SK-N-SH (cell line): Measurements from ENCODE around the gene ZNF689. TPM values are rescaled to one million over a fixed set of nuclear protein-coding genes. Genes with fewer than 3 reads are reported as not detected.

Experiments used
- CTCF ChIA-PET: fragments of 300-600, 350-600 bp; formaldehyde crosslinking; extraction: SDS; loops from one replicate; lab custom pipeline; 2021; lab: Yijun Ruan, JAX
- POLR2A ChIA-PET: fragments of 350-600 bp; sonication (Branson Sonifier 250); formaldehyde crosslinking; extraction: SDS; loops from one replicate; lab custom pipeline; 2020; ENCODE audit warnings: antibody characterized with exemption, inconsistent platforms; lab: Yijun Ruan, JAX
- DNase-seq: peaks from one replicate; pipeline ENCODE4 v3.0.0; 2012
- H2AFZ ChIP-seq: fragments of 200-600 bp; sonication (generic); 2 replicates; pipeline ENCODE4 v1.8.1; 2016; ENCODE audit warnings: antibody characterized with exemption, mild to moderate bottlenecking, low read depth
- H3F3A ChIP-seq: fragments of 200-600 bp; sonication (generic); replicated peaks from 2 replicates; pipeline ENCODE3; 2016; ENCODE audit warnings: antibody characterized with exemption, mild to moderate bottlenecking; ENCODE audit not compliant: insufficient read depth
- H3K27ac ChIP-seq, 2 experiments: fragments of 200-500 bp in 1 of 2; fragments of 200-600 bp in 1 of 2; sonication (Bioruptor generic) in 1 of 2; sonication (generic), shearing (Covaris generic) in 1 of 2; 2 replicates each; pipeline versions ENCODE4 v1.5.1 to v1.6.1; 2014 to 2016; ENCODE audit warnings: low read depth in 2 of 2, inconsistent platforms in 1 of 2, low read length in 1 of 2, mild to moderate bottlenecking in 1 of 2, mixed read lengths in 1 of 2
- H3K27me3 ChIP-seq: fragments of 200-600 bp; sonication (generic), shearing (Covaris generic); 2 replicates; pipeline ENCODE4 v1.6.1; 2016; ENCODE audit warnings: mixed run types; ENCODE audit not compliant: insufficient read depth
- H3K36me3 ChIP-seq, 2 experiments: fragments of 200-500 bp in 1 of 2; fragments of 200-600 bp in 1 of 2; sonication (Bioruptor generic) in 1 of 2; sonication (generic) in 1 of 2; replicated peaks in 1 of 2; 2 replicates each; pipeline versions ENCODE3 to v1.5.1; 2014 to 2016; ENCODE audit warnings: low read length in 1 of 2, mild to moderate bottlenecking in 1 of 2; ENCODE audit not compliant: insufficient read depth in 2 of 2, control insufficient read depth in 1 of 2
- H3K4me1 ChIP-seq, 2 experiments: fragments of 200-500 bp in 1 of 2; fragments of 200-600 bp in 1 of 2; sonication (Bioruptor generic) in 1 of 2; sonication (generic), shearing (Covaris generic) in 1 of 2; 2 replicates each; pipeline versions ENCODE4 v1.5.1 to v1.6.1; 2014 to 2016; ENCODE audit warnings: low read depth in 1 of 2, low read length in 1 of 2, mixed run types in 1 of 2; ENCODE audit not compliant: insufficient read depth in 2 of 2, control insufficient read depth in 1 of 2
- H3K4me2 ChIP-seq: fragments of 200-600 bp; sonication (generic), shearing (Covaris generic); 2 replicates; pipeline ENCODE4 v1.6.1; 2017; ENCODE audit warnings: mixed run types
- H3K4me3 ChIP-seq, 2 experiments: fragments of 200-500 bp in 1 of 2; fragments of 200-600 bp in 1 of 2; sonication (Bioruptor generic) in 1 of 2; sonication (generic), shearing (Covaris generic) in 1 of 2; 2 replicates each; pipeline versions ENCODE4 v1.5.1 to v1.8.1; 2014 to 2016; ENCODE audit warnings: low read depth in 2 of 2, inconsistent platforms in 1 of 2, low read length in 1 of 2, mild to moderate bottlenecking in 1 of 2, mixed read lengths in 1 of 2, moderate library complexity in 1 of 2
- H3K79me2 ChIP-seq: fragments of 200-600 bp; sonication (generic); 2 replicates; pipeline ENCODE4 v1.8.1; 2017; ENCODE audit warnings: mild to moderate bottlenecking; ENCODE audit not compliant: insufficient read depth
- H3K9ac ChIP-seq: fragments of 200-600 bp; sonication (generic); 2 replicates; pipeline ENCODE4 v1.6.1; 2017; ENCODE audit warnings: mixed run types
- H3K9me2 ChIP-seq: fragments of 200-600 bp; sonication (generic); 2 replicates; pipeline ENCODE4 v1.6.1; 2017; ENCODE audit warnings: mixed run types
- H3K9me3 ChIP-seq: fragments of 200-600 bp; sonication (generic); 2 replicates; pipeline ENCODE4 v1.6.1; 2017; ENCODE audit warnings: mixed run types, mild to moderate bottlenecking, moderate library complexity
- H4K20me1 ChIP-seq: fragments of 200-600 bp; sonication (generic); 2 replicates; pipeline ENCODE4 v1.6.1; 2017; ENCODE audit warnings: mild to moderate bottlenecking, mixed run types; ENCODE audit not compliant: insufficient read depth
- CHD2 ChIP-seq: fragments of 150-350 bp; IDR thresholded peaks from 2 replicates; pipeline ENCODE4 v1.6.1; 2018; ENCODE audit warnings: low read length; ENCODE audit not compliant: partially characterized antibody
- ELF1 ChIP-seq: IDR thresholded peaks from 2 replicates; pipeline ENCODE4 v1.4.0; 2012
- EP300 ChIP-seq, 2 experiments: IDR thresholded peaks; 2 replicates each; pipeline versions ENCODE4 v1.4.0 to v1.6.1; 2012; ENCODE audit warnings: borderline replicate concordance in 1 of 2, low read depth in 1 of 2, low read length in 1 of 2
- FOSL2 ChIP-seq: IDR thresholded peaks from 2 replicates; pipeline ENCODE4 v1.4.0; 2012; ENCODE audit warnings: low read depth, mild to moderate bottlenecking, moderate library complexity, borderline replicate concordance
- FOXJ3 ChIP-seq: sonication (generic); formaldehyde crosslinking; IDR thresholded peaks from 2 replicates; pipeline ENCODE4 v1.5.1; 2020; ENCODE audit warnings: mild to moderate bottlenecking, missing genetic modification reagents
- FOXM1 ChIP-seq: IDR thresholded peaks from 2 replicates; pipeline ENCODE4 v1.4.0; 2012; ENCODE audit warnings: low read depth, mild to moderate bottlenecking
- GABPA ChIP-seq: IDR thresholded peaks from 2 replicates; pipeline ENCODE4 v1.4.0; 2012; ENCODE audit warnings: low read depth, mild to moderate bottlenecking
- GATA2 ChIP-seq: sonication (generic); formaldehyde crosslinking; IDR thresholded peaks from 2 replicates; pipeline ENCODE4 v1.5.0; 2020; ENCODE audit warnings: mild to moderate bottlenecking, missing genetic modification reagents
- IRF3 ChIP-seq: fragments of 150-350 bp; IDR thresholded peaks from 2 replicates; pipeline ENCODE4 v1.6.1; 2016; ENCODE audit warnings: mild to moderate bottlenecking, low read depth, low read length
- MAX ChIP-seq: IDR thresholded peaks from 2 replicates; pipeline ENCODE4 v1.4.0; 2012; ENCODE audit warnings: low read depth
- MXI1 ChIP-seq: IDR thresholded peaks from 2 replicates; pipeline ENCODE4 v1.6.1; 2012; ENCODE audit warnings: mild to moderate bottlenecking, low read depth, low read length, improper control_type of control experiment
- NFIC ChIP-seq: IDR thresholded peaks from 2 replicates; pipeline ENCODE4 v1.4.0; 2012; ENCODE audit warnings: borderline replicate concordance
- NRF1 ChIP-seq: IDR thresholded peaks from 2 replicates; pipeline ENCODE4 v1.6.1; 2012; ENCODE audit warnings: low read depth, mild to moderate bottlenecking, low read length
- POLR2AphosphoS5 ChIP-seq: IDR thresholded peaks from 2 replicates; pipeline ENCODE4 v1.6.1; 2012; ENCODE audit warnings: low read depth, low read length
- RAD21 ChIP-seq: IDR thresholded peaks from 2 replicates; pipeline ENCODE4 v1.6.1; 2012; ENCODE audit warnings: mild to moderate bottlenecking, low read length
- RCOR1 ChIP-seq: fragments of 150-350 bp; IDR thresholded peaks from 2 replicates; pipeline ENCODE4 v1.6.1; 2017; ENCODE audit warnings: antibody characterized with exemption, low read length
- RFX5 ChIP-seq: IDR thresholded peaks from 2 replicates; pipeline ENCODE4 v1.6.1; 2012; ENCODE audit warnings: mild to moderate bottlenecking, improper control_type of control experiment, low read length
- RXRA ChIP-seq: IDR thresholded peaks from 2 replicates; pipeline ENCODE4 v1.4.0; 2012; ENCODE audit warnings: low read depth, mild to moderate bottlenecking, borderline replicate concordance
- SIN3A ChIP-seq: IDR thresholded peaks from 2 replicates; pipeline ENCODE4 v1.6.1; 2012; ENCODE audit warnings: low read depth, mild to moderate bottlenecking, low read length, moderate library complexity, borderline replicate concordance
- SMC3 ChIP-seq: IDR thresholded peaks from 2 replicates; pipeline ENCODE4 v1.6.1; 2012; ENCODE audit warnings: low read depth, low read length, improper control_type of control experiment
- TAF1 ChIP-seq: IDR thresholded peaks from 2 replicates; pipeline ENCODE4 v1.6.1; 2012; ENCODE audit warnings: low read depth, mild to moderate bottlenecking, low read length, moderate library complexity, borderline replicate concordance
- TEAD4 ChIP-seq: IDR thresholded peaks from 2 replicates; pipeline ENCODE4 v1.4.0; 2012; ENCODE audit warnings: mild to moderate bottlenecking, borderline replicate concordance; ENCODE audit not compliant: insufficient read depth
- YY1 ChIP-seq: IDR thresholded peaks from 2 replicates; pipeline ENCODE4 v1.4.0; 2012; ENCODE audit warnings: low read depth, mild to moderate bottlenecking
- WGBS: methylation state at CpG from one replicate; pipeline ENCODE4 v1.1.6; 2017; ENCODE audit warnings: low lambda C conversion rate; 5-methylcytosine and 5-hydroxymethylcytosine counted together
- polyA plus RNA-seq, 3 experiments: library from polyadenylated mRNA; depleted of rRNA; stranded (reverse); fragments of >200 nt; gene quantifications; 2 replicates each; pipeline ENCODE4 v1.2.3, GENCODE V29; 2012
- TF ChIP-seq, protein P1 (sequence below): fragments of 150-350 bp; IDR thresholded peaks from 2 replicates; pipeline ENCODE4 v1.6.1; 2017; ENCODE audit warnings: antibody characterized with exemption, low read length, low read depth, borderline replicate concordance
- TF ChIP-seq, protein P2 (sequence below): IDR thresholded peaks from 2 replicates; pipeline ENCODE4 v1.4.0; 2012; ENCODE audit warnings: low read depth, borderline replicate concordance
- TF ChIP-seq, protein P3 (sequence below): IDR thresholded peaks from 2 replicates; pipeline ENCODE4; 2012

Gene ZNF689
- polyA plus RNA-seq, 1 of the 3 experiments (the other 2 are of a cell fraction), result 2.9 TPM

GRCh38 chr16:30585400-30586191 is 24.6 kb downstream of the ZNF689 start, which contains the start of gene ZNF785:
Gene ZNF785, minus strand, starts transcription at chr16:30585697. Its CDS starts 86 bp downstream, at chr16:30585611.
- Histone ChIP-seq H3K27ac (peak within 1 kb of the TSS; percentile 87), H3K9me3 (no peaks in the 10 kb centered on the region), H4K20me1 (no peaks in the 10 kb centered on the region), H3K36me3 (peaks cover 7 to 16% of the 10 kb centered on the region in 2 experiments), H3K9ac (peak within 1 kb of the TSS; percentile 89), H2AFZ (peak within 1 kb of the TSS; percentile 94), H3K4me2 (peak within 1 kb of the TSS; percentile 93), H3K4me1 (peaks cover 0 to 4% of the 10 kb centered on the region in 2 experiments; a peak in 1 of 4 replicates), H3K9me2 (no peaks in the 10 kb centered on the region), H3K4me3 (peak within 1 kb of the TSS; percentile 67 to 86), H3F3A (no peaks in the 10 kb centered on the region), H3K79me2 (peaks cover 60% of the 10 kb centered on the region), H3K27me3 (no peaks in the 10 kb centered on the region)
- CTCF ChIA-PET, result interaction anchor here (0.9 to 4.0 kb wide), 8 partner anchors 13 to 136 kb away, joined by 3 to 18 read pairs (median 5); partner anchors contain the start of genes ZNF688 and ZNF689
- WGBS, result 32% methylated on average over 33 of the region's 50 CpGs
- POLR2A ChIA-PET, result interaction anchor here (0.5 to 3.0 kb wide), 6 partner anchors 9 to 156 kb away, joined by 3 to 23 read pairs (median 4); partner anchors contain the start of genes DCTPP1, ZNF688 and ZNF689
- peak; percentile 81; the same call in 1 of the 2 replicates for TF ChIP-seq IRF3
- TF ChIP-seq ELF1, result peak; percentile 60
- TF ChIP-seq POLR2AphosphoS5, result peak; percentile 49; the same call in 1 of the 2 replicates
- TF ChIP-seq, protein P1, sequence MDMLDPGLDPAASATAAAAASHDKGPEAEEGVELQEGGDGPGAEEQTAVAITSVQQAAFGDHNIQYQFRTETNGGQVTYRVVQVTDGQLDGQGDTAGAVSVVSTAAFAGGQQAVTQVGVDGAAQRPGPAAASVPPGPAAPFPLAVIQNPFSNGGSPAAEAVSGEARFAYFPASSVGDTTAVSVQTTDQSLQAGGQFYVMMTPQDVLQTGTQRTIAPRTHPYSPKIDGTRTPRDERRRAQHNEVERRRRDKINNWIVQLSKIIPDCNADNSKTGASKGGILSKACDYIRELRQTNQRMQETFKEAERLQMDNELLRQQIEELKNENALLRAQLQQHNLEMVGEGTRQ, result no peak
- peak; percentile 74 for TF ChIP-seq GABPA
- peak; percentile 36 for TF ChIP-seq RAD21
- TF ChIP-seq CHD2, result peak; percentile 96
- TF ChIP-seq, protein P2, sequence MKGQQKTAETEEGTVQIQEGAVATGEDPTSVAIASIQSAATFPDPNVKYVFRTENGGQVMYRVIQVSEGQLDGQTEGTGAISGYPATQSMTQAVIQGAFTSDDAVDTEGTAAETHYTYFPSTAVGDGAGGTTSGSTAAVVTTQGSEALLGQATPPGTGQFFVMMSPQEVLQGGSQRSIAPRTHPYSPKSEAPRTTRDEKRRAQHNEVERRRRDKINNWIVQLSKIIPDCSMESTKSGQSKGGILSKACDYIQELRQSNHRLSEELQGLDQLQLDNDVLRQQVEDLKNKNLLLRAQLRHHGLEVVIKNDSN, result peak; percentile 43; the same call in 1 of the 2 replicates
- peak; percentile 65; the same call in 1 of the 2 replicates for TF ChIP-seq RFX5
- peak; percentile 72; the same call in 1 of the 2 replicates for TF ChIP-seq FOXJ3 (CRISPR knock-in tag)
- TF ChIP-seq FOXM1, result no peak
- TF ChIP-seq MAX, result peak; percentile 100
- no peak for TF ChIP-seq TEAD4
- no peak; the same call in 1 of the 2 replicates for TF ChIP-seq TAF1
- TF ChIP-seq NFIC, result peak; percentile 76
- peak; percentile 99 for TF ChIP-seq YY1
- no peak for TF ChIP-seq RCOR1
- TF ChIP-seq MXI1, result peak; percentile 98
- TF ChIP-seq FOSL2, result no peak
- peak; percentile 96 for TF ChIP-seq SIN3A
- peak in 1 of 2 experiments; percentile 16; a peak in 1 of 4 replicates for TF ChIP-seq EP300 (IDR thresholded peaks at IDR 0.05; ENCODE audit: borderline replicate concordance in 1 of 2, low read depth in 1 of 2, low read length in 1 of 2)
- TF ChIP-seq GATA2 (CRISPR knock-in tag), result no peak
- no peak for TF ChIP-seq SMC3
- TF ChIP-seq, protein P3, sequence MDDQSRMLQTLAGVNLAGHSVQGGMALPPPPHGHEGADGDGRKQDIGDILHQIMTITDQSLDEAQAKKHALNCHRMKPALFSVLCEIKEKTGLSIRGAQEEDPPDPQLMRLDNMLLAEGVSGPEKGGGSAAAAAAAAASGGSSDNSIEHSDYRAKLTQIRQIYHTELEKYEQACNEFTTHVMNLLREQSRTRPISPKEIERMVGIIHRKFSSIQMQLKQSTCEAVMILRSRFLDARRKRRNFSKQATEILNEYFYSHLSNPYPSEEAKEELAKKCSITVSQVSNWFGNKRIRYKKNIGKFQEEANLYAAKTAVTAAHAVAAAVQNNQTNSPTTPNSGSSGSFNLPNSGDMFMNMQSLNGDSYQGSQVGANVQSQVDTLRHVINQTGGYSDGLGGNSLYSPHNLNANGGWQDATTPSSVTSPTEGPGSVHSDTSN, result peak; percentile 9; the same call in 1 of the 2 replicates
- TF ChIP-seq NRF1, result no peak
- TF ChIP-seq RXRA, result no peak
- peak; percentile 97 for DNase-seq
